C4-2B (cell line): ENCODE data around the gene CDR2.

ENCODE experiments used
- ZFX ChIP-seq: fragments of 450-650 bp; IDR thresholded peaks from 2 replicates; pipeline ENCODE4 v1.6.1; 2017
- TF ChIP-seq, protein P1 (sequence below): fragments of 450-650 bp; conservative IDR thresholded peaks from 2 replicates; pipeline ENCODE4 v1.5.1; 2017; ENCODE audit warnings: mild to moderate bottlenecking

DNA sequence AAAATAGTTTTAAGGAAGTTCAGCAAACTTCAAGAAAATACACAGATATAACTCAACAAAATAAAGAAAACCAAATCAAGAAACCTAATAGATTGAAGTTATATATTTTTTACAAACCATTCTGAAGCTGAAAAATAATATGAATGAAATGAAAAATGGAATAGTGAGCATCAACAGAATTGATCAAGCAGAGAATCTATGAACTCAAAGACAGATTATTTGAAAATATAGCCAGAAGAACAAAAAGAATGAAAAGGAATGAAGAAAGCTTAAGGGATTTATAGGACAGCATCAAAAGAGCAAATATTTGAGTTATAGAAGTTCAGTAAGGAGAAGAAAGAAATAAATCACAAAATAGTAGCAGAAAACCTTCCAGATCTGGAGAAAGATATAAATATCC, 37.8 kb downstream of the CDR2 start:
- TF ChIP-seq, protein P1, sequence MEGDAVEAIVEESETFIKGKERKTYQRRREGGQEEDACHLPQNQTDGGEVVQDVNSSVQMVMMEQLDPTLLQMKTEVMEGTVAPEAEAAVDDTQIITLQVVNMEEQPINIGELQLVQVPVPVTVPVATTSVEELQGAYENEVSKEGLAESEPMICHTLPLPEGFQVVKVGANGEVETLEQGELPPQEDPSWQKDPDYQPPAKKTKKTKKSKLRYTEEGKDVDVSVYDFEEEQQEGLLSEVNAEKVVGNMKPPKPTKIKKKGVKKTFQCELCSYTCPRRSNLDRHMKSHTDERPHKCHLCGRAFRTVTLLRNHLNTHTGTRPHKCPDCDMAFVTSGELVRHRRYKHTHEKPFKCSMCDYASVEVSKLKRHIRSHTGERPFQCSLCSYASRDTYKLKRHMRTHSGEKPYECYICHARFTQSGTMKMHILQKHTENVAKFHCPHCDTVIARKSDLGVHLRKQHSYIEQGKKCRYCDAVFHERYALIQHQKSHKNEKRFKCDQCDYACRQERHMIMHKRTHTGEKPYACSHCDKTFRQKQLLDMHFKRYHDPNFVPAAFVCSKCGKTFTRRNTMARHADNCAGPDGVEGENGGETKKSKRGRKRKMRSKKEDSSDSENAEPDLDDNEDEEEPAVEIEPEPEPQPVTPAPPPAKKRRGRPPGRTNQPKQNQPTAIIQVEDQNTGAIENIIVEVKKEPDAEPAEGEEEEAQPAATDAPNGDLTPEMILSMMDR: no peak
- no peak for TF ChIP-seq ZFX
